Mucosa of descending colon (tissue), 3 donors: ENCODE data around the gene PTPRM. TPM values are rescaled to one million over a fixed set of nuclear protein-coding genes. Genes with fewer than 3 reads are reported as not detected.

ENCODE experiments used
- ATAC-seq: fragments of 200-7000 bp; cut with Tn5 transposase; one replicate; pipeline ENCODE4 v1.9.1; 2020; ENCODE audit warnings: mild to moderate bottlenecking, moderate library complexity
- DNase-seq, 3 donors: peaks; one replicate each; pipeline ENCODE4 v3.0.0-alpha.2; 2020
- H3K36me3 ChIP-seq: fragments of 200-600 bp; one replicate; pipeline ENCODE4 v1.8.0; 2021; ENCODE audit warnings: low read depth, mild to moderate bottlenecking
- H3K4me1 ChIP-seq: fragments of 200-600 bp; one replicate; pipeline ENCODE4 v1.8.0; 2021; ENCODE audit warnings: low read depth, mild to moderate bottlenecking
- H3K4me3 ChIP-seq: fragments of 200-600 bp; one replicate; pipeline ENCODE4 v1.8.0; 2021; ENCODE audit warnings: mild to moderate bottlenecking
- H3K9me3 ChIP-seq: fragments of 200-600 bp; one replicate; pipeline ENCODE4 v1.8.0; 2021; ENCODE audit warnings: mild to moderate bottlenecking
- intact Hi-C, 2 donors: fragments of 100-400 bp; cut with DNase I in 1 of 2; cut with micrococcal nuclease in 1 of 2; formaldehyde crosslinking; loops; one replicate each; pipeline versions ENCODE4 v1.11.0 to v1.11.1; 2022; cut with DNase I, micrococcal nuclease
- total RNA-seq, 3 donors: library from RNA; stranded (reverse); fragmentation: NEBNext Ultra II Directional in 2 of 3; extraction: Animal tissue kit (Norgen Biotek cat#: 25700) in 2 of 3; gene quantifications; one replicate each; pipeline versions ENCODE4 v1.2.1 to v1.2.4, GENCODE V29; 2021 to 2023
- TF ChIP-seq, protein P1 (sequence below): fragments of 200-600 bp; IDR thresholded peaks from one replicate; pipeline ENCODE4 v1.8.0; 2022; ENCODE audit warnings: antibody characterized with exemption, mild to moderate bottlenecking
- donor health status: DM: no; HTN: no; CAD: no; lungs with moderate emphysema.
- donor health status: DM: no; HTN: no; CAD: no.
- donor health status: DM: no; HTN: yes; CAD: no.

The PTPRM gene
- total RNA-seq, 3 donors from 2014 or later: 15.3 to 41.1 (median 19.6) TPM

DNA sequence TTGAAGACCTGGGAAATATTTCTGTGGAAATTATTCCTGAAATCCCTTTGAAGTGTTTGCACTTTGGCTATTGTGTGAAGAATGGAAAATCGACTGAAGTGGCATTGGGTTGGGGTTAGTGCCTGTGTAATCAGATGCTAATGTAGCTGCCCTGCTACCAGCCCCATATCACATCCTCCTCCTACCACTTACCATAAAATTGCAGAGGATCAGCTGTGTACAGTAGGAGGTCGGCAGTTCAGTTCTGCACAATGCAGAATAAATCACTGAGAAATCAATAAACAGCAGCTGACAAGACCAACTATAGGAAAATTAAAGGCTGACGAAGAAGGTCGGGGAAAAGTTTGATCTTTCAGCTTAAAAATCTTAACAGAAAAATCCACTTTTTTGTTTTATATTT, 440.9 kb downstream of the PTPRM start:
- no peaks in the 10 kb centered on the region for H3K36me3 ChIP-seq
- TF ChIP-seq, protein P1, sequence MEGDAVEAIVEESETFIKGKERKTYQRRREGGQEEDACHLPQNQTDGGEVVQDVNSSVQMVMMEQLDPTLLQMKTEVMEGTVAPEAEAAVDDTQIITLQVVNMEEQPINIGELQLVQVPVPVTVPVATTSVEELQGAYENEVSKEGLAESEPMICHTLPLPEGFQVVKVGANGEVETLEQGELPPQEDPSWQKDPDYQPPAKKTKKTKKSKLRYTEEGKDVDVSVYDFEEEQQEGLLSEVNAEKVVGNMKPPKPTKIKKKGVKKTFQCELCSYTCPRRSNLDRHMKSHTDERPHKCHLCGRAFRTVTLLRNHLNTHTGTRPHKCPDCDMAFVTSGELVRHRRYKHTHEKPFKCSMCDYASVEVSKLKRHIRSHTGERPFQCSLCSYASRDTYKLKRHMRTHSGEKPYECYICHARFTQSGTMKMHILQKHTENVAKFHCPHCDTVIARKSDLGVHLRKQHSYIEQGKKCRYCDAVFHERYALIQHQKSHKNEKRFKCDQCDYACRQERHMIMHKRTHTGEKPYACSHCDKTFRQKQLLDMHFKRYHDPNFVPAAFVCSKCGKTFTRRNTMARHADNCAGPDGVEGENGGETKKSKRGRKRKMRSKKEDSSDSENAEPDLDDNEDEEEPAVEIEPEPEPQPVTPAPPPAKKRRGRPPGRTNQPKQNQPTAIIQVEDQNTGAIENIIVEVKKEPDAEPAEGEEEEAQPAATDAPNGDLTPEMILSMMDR: no peak
- H3K4me1 ChIP-seq: no peaks in the 10 kb centered on the region
- DNase-seq (no peak), ATAC-seq (no peak)
- intact Hi-C loops: no loop called here
- H3K4me3 ChIP-seq: no peak overlapping the region
- H3K9me3 ChIP-seq: no peaks in the 10 kb centered on the region

DNA sequence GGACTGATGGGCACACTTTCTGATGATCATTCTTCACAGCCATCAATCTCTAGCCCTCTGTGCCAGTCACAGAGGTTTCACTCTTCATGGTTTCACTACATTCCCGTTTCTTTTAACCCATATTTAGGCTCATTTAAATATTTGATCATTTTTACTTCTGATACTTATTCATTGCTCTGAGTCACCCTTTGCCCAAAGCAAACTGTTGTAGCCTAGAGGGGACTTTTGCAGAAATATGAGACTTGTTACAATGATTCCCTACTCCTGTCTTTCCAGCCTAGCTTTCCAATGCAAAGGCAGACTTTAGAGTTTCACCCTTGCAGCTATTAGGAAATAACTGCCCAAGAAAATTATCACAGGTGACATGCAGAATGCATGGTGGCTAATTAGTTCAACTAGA, 444.2 kb downstream of the PTPRM start:
- no peaks in the 10 kb centered on the region for H3K4me1 ChIP-seq
- no peak overlapping the region for H3K4me3 ChIP-seq
- no peaks in the 10 kb centered on the region for H3K9me3 ChIP-seq
- TF ChIP-seq, protein P1: no peak
- ATAC-seq: no peak
- H3K36me3 ChIP-seq: no peaks in the 10 kb centered on the region
- DNase-seq: no peak
- intact Hi-C loops: no loop called here

DNA sequence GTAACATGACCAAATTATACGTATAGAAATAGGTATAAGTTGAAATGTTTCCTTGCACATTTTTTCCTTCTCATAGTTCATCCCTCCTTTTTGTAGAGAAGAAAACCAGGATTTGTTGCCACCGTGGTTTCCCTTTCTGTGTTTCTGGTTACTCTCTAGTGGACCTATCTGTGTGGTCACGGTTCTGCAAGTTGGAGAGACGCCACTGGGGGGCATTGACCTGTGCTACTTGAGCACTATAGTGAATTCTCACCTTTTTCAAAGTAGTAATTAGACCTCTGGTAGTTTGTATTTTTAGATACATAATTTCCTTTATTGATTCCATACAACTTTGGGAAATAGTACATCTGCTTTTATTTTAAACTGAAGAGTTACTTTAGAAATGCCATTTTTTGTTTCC, 444.8 kb downstream of the PTPRM start:
- intact Hi-C loops: no loop called here
- DNase-seq (no peak), ATAC-seq (no peak)
- no peak overlapping the region for H3K4me3 ChIP-seq
- H3K36me3 ChIP-seq: no peaks in the 10 kb centered on the region
- no peaks in the 10 kb centered on the region for H3K9me3 ChIP-seq
- no peaks in the 10 kb centered on the region for H3K4me1 ChIP-seq
- TF ChIP-seq, protein P1: no peak

DNA sequence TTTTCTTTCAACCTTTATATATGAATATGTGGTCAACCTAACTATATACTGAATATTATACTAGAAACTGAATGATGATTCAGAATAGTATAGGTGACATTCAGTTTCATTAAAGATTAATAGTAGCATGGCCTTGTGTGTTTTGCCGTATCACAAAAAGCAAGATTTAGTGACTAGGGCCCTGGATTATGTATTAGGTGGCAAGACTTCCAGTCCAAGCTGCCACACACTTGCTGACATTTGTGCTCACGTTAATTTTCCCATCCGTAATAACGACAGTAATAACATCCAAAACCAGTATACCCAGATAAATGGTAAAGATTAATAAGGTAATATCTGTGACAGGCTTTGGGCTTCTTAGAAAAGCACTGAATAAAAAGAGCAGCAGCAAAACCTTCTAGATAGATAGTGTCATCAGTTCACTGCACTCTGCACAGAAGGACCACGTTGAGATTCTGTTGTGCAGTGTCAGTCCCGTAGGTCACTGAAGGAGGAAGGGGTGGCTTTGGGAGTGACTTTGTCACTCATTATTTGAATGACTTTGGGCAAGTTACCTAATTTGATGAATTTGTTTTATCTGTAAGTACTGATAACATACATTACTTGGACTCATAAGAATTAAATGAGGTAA, 451.7 kb downstream of the PTPRM start:
- H3K4me1 ChIP-seq: no peaks in the 10 kb centered on the region
- no peak for ATAC-seq
- DNase-seq: no peak
- TF ChIP-seq, protein P1: no peak
- no peak overlapping the region for H3K4me3 ChIP-seq
- intact Hi-C loops: no loop called here
- no peaks in the 10 kb centered on the region for H3K9me3 ChIP-seq
- no peaks in the 10 kb centered on the region for H3K36me3 ChIP-seq

DNA sequence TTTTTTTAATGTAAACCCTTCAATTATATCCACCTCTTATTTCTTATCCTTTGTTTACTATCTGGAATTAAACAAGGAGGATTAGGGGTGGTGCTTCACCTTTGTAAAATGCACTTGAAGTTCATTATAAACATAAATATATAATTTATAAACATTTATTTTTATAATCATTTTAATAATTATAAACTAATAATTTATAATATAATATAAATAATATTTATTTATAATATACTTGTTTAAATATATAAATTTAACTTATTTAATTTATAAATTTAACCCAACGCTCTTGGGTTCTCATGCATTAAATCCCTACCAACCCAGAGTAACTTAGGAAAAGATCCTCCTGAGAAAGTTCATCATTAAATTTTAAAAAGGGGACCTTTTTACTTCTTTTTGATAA, 452.5 kb downstream of the PTPRM start:
- intact Hi-C loops: no loop called here
- Histone ChIP-seq H3K9me3 (no peaks in the 10 kb centered on the region), H3K4me3 (no peak overlapping the region), H3K4me1 (no peaks in the 10 kb centered on the region), H3K36me3 (no peaks in the 10 kb centered on the region)
- TF ChIP-seq, protein P1: no peak
- no peak for DNase-seq
- no peak for ATAC-seq
